CD1c-positive myeloid dendritic cell (primary cell): ENCODE data around the gene SLC37A2.
"Not testable (repeated sequence)": the region's sequence is repeated elsewhere in the genome, so short reads cannot be mapped to it uniquely, and the experiment has no call there.

Source experiments
- DNase-seq: peaks from one replicate; pipeline ENCODE4 v3.0.0-alpha.2; 2016; ENCODE audit errors: extremely low spot score

The SLC37A2 gene

GRCh38 chr11:125084057-125084416 lies 20.9 kb downstream of the SLC37A2 start:
- no peak for DNase-seq

- no peak for DNase-seq
These were observed 21.7 kb downstream of the SLC37A2 start for GRCh38 chr11:125084761-125085231.

GRCh38 chr11:125085301-125086081 lies 22.4 kb downstream of the SLC37A2 start:
- no peak for DNase-seq

GRCh38 chr11:125086633-125087296 lies 23.7 kb downstream of the SLC37A2 start:
- no peak for DNase-seq

GRCh38 chr11:125088123-125088522 lies 25.0 kb downstream of the SLC37A2 start:
- DNase-seq = no peak

- no peak for DNase-seq
These were observed 25.7 kb downstream of the SLC37A2 start for GRCh38 chr11:125088576-125089455.

GRCh38 chr11:125089481-125089880 lies 26.4 kb downstream of the SLC37A2 start:
- DNase-seq = not testable (repeated sequence)

GRCh38 chr11:125090151-125090550 lies 27.0 kb downstream of the SLC37A2 start:
- DNase-seq = not testable (repeated sequence)

- no peak for DNase-seq
These were observed 27.7 kb downstream of the SLC37A2 start for GRCh38 chr11:125090816-125091215.

- DNase-seq = no peak
These were observed 28.3 kb downstream of the SLC37A2 start for GRCh38 chr11:125091247-125091876.

GRCh38 chr11:125091877-125092664 lies 29.0 kb downstream of the SLC37A2 start:
- DNase-seq = no peak

GRCh38 chr11:125092669-125093068 lies 29.6 kb downstream of the SLC37A2 start:
- no peak for DNase-seq

- no peak for DNase-seq
These were observed 30.4 kb downstream of the SLC37A2 start for GRCh38 chr11:125093502-125093901.

GRCh38 chr11:125094731-125095130 lies 31.6 kb downstream of the SLC37A2 start:
- no peak for DNase-seq

GRCh38 chr11:125100136-125100535 lies 37.0 kb downstream of the SLC37A2 start:
- DNase-seq = no peak

GRCh38 chr11:125101596-125101995 lies 38.5 kb downstream of the SLC37A2 start:
- no peak for DNase-seq

GRCh38 chr11:125102025-125102424 lies 38.9 kb downstream of the SLC37A2 start:
- DNase-seq = no peak

- peak; percentile 78 for DNase-seq
These were observed 39.4 kb downstream of the SLC37A2 start for GRCh38 chr11:125102510-125102909.

GRCh38 chr11:125105926-125106325 lies 42.8 kb downstream of the SLC37A2 start:
- DNase-seq = no peak

GRCh38 chr11:125108469-125108868 lies 45.4 kb downstream of the SLC37A2 start:
- DNase-seq = no peak

- no peak for DNase-seq
These were observed 47.4 kb downstream of the SLC37A2 start for GRCh38 chr11:125110506-125110905.
